GM21526 (cell line): ENCODE results near the gene SURF2.
"Not testable (repeated sequence)": the region's sequence is repeated elsewhere in the genome, so short reads cannot be mapped to it uniquely, and the experiment has no call there.

ENCODE experiments used
- ATAC-seq: cut with Tn5 transposase; IDR thresholded peaks from one replicate; pipeline ENCODE4 v1.9.1; 2021; ENCODE audit warnings: moderate library complexity; ENCODE audit not compliant: unreplicated experiment, low FRiP score

SURF2 gene

DNA sequence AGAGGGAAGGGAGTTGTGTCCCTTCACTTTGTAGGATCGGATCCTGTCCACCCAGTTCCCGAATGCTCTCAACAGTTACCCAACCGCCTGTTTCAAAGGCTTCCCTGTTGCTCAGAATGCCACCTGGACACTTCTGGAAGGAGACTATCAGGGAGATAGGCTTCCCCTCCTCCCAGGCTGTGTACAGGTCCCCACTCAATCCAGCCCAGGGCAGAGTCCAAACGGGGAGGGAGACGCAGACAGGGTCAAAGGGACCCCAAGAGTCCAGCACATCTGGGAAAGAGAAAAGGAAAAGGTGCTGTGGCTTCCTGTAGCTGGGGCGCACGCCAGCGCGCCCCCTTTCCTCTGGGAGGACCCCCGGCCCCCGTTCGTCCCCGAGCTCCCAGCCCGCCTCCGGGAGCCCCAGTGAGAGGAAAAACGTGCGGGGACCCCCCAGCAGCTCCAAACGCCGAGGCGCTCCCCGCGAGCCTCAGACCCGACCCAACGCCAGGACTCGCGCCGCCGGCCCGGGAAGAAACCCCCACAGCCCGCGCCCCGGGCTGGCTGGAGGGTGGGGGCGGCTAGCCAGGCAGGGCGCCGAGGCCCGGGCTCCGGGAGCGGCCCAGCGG lies 18.9 kb downstream of the SURF2 start:
- ATAC-seq: peak; percentile 10

DNA sequence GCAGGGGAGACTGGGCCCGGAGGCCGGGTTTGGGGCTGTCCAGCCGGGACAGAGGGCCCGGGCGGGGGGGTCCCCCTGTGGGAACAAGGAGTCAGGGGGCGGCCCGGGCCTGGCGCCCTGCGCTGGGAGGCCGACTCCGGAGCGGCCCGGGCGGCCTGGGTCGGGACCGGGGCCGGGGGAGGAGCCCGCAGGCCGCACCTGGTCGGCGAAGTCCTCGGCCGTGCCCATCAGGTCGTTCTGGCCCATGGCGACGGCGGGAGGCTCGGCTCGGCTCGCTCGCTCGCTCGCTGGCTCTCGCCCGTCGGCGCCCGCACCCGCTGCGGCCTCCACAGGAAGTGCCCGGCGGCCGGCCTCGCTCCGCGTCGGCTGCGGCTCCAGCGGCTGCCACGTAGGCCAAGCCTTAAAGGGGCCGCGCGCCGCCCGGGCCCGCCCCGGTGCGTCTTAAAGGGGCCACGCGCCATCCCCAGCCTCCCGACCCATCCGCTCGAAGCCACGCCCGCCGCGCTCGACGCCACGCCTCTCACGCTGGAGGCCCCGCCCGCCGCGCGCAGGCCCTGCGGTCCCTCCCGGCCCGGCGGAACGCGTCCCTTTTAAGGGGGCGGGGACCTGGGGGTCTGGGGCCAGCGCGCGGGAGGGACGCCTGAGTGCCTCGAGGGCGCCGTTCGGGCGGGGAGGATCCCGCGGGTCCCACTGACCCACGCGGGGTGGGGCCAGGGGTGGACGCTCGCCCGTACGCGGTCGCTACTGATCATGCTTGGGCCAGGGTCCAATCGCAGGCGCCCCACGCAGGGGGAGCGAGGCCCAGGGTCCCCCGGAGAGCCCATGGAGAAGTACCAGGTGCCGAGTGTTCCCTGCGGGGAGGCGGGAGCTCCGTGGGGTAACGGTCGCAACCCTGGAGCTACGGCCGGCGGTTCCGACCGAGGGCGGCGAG lies 19.6 kb downstream of the SURF2 start, which contains the start of the genes STKLD1 and SURF4:
STKLD1 (plus strand) TSS at position 643 of the 931 bp plus-strand sequence; CDS start at position 751, 108 bp downstream.
SURF4 (minus strand) TSS at position 337 of the 931 bp plus-strand sequence; CDS start at position 246, 91 bp downstream.
- ATAC-seq: peak; percentile 76

DNA sequence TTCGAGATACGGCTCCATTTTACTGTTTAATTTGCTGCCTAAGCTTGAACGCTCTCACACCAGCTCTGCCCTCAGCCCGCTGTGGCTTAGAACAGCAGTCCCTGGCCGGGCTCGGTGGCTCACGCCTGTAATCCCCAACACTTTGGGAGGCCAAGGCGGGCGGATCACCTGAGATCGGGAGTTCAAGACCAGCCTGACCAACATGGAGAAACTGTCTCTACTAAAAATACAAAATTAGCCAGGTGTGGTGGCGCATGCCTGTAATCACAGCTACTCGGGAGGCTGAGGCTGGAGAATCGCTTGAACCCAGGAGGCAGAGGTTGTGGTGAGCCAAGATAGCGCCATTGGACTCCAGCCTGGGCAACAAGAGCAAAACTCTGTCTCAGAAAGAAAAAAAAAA lies 20.9 kb downstream of the SURF2 start:
- ATAC-seq: not testable (repeated sequence)

DNA sequence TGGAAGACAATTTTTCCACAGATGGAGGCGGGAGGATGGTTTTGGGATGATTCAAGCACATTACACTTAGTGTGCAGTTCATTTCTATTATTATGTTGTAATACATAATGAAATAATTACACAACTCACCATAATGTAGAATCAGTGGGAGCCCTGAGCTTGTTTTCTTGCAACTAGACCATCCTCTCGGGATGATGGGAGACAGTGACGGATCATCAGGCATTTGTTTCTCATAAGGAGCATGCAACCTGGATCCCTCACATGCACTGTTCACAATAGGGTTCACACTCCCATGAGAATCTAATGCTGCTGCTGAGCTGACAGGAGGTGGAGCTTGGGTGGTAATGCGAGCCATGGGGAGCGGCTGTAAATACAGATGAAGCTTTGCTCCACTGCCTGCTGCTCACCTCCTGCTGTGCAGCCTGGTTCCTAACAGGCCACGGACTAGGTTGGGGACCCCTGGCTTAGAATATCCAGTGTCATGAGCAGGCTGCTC lies 21.4 kb downstream of the SURF2 start:
- ATAC-seq: no peak

DNA sequence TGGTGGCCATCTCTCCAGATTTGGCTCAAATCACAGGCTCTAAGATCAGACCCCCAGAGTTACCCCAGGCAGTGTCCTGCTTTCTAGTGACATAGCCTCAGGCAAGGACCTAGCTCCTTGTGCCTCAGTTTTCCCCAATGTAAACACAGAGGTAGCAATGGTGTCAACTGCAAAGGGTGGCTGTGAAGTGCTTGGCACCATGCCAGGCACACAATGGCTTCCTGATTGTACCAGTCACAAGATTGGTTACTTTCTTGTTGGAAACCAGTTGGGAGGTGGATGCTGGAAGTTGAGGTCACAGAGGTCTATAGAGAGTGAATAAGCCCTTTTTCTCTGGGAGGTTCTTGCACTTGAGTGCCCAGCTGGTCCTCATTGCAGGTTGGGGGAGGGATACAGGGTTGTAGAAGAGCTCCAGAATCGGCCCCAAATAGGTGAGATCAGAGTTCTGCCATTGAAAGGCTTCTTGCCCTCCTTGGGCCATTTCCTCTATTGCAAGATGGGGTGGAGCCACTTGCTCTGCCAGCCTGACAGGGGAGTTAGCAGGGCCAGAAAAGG lies 22.1 kb downstream of the SURF2 start:
- ATAC-seq: no peak

DNA sequence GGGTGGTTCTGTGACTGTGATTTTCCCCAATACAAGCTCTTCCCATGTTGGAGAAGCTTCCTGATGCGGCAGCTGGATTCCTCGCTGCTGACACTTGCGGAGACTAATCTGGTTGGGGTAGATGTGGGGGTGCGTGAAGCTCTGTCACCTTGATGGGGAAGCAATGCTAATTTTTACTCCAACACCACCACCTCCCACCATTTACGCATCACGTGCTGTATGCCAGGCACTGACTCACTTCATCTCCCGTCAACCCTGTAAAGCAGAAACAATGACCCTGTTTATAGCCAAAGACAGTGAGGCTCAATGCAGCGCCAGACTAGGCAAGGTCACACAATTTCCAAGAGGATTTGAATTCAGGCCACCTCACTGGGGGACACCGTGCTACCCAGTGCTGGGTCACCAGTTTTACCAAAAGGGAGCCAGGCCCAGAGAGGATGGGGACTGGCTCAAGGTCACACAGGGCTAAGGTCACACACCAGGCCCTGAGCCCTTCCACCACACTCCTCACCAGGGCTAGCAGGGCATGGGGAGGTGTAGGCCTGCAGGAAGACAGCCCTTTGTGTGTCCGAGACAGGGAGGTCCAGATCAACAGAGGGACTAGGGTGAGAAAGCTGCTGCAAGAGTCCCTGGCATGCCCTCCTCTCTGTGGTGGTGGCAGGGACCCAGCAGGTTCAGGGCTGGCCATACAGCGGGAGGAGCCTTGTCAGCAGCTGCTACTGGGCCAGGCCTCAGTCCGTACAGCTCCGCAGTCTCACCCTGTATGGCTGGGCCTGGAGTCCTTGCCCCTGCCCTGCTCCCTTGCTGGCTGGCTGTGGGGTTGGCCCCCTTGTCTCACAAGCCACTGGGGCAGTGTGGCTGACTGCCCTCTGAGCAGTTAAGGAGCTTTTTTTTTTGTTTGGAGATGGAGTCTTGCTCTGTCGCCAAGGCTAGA lies 23.1 kb downstream of the SURF2 start:
- ATAC-seq: no peak

DNA sequence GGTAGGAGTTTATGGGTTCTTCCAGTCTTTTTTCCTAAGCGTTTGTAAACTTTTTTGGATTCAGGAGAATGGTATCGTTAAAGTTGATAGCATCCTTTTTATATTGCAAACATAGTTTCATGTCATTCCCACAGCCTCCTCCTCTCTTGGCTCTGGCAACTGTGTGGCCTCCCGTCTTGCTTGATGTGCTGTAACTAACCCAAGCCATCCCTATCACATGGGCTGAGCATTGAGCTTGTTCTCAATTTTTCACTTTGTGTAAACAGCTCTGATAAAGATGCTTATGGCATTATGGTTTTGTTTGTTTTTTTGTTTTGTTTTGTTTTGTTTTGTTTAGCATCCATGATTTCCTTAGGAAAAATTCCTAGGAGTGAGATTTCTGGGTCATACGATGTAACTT lies 24.4 kb downstream of the SURF2 start:
- no peak for ATAC-seq

DNA sequence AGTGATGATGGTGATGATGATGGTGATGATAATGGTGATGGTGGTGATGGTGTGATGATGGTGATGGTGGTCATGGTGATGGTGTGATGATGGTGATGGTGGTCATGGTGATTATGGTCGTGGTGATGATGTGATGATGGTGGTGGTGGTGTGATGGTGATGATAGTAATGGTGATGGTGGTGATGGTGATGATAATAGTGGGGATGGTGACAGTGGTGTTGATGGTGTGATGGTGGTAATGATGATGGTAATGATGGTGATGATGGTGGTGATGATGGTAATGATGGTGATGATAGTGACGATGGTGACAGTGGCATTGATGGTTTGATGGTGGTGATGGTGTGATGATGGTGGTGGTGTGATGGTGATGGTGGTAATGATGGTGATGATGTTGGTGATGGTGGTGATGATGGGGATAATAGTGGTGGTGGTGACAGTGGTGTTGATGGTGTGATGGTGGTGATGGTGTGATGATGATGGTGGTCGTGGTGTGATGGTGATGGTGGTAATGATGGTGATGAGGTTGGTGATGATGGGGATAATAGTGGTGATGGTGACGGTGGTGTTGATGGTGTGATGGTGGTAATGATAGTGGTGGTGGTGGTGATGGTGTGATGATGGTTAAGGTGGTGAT lies 26.3 kb downstream of the SURF2 start:
- ATAC-seq: no peak

DNA sequence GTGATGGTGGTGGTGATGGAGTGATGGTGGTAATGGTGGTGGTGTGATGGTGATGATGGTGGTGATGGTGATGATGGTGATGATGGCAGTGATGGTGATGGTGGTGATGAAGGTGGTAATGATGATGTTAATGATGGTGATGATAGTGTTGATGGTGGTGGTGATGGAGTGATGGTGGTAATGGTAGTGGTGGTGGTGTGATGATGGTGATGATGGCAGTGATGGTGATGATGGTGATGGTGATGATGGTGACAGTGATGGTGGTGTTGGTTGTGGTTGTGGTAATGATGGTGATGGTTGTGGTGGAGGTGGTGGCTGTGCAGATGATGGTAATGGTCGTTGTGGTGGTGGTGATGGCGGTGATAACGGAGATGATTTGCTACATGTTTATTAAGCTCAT lies 27.1 kb downstream of the SURF2 start:
- no peak for ATAC-seq

DNA sequence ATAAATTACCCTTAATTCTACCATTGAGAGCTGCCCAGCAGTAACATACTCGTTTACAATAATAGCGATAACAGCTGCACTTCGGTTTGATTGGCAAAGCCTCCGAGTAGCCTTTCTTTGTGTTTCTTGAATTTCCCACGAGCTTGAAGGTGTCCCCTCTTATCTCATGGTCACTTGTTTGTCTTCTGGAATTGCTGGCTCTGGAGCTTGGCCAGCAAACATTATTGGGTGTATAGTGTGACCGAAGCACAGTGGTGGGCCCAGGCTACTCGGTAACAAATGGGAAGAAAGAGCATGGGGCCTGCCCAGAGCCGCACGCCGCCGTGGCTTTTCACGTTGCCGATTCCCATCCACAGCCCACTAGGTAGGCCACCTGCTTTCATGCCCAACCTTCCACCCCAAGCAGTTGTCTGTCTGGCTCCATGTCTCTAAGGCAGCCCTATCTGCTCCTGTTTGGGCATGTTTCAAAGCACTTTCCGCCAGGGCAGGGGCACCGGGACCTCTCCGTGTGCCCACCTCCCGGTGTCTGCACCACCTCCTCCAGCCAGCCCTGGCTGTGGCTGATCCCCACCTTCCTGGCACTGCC lies 28.5 kb downstream of the SURF2 start:
- ATAC-seq: no peak

DNA sequence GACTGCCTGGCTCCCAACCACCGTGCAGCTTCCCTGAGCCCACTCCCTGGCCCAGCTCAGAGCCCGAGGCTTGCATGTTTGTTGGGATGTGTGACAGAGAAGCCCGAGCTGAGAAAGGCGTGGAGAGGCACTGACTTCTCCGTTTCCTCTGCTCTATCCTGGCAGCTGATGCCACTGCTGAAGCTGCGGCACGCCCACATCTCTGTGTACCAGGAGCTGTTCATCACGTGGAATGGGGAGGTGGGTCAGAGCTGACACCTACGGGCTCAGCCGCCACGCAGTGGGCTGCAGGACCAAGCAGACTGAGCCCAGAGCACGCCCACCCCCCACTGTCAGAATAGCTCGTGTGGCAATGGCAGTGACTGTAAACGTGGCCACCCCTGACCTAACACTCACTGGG lies 29.1 kb downstream of the SURF2 start:
- no peak for ATAC-seq

DNA sequence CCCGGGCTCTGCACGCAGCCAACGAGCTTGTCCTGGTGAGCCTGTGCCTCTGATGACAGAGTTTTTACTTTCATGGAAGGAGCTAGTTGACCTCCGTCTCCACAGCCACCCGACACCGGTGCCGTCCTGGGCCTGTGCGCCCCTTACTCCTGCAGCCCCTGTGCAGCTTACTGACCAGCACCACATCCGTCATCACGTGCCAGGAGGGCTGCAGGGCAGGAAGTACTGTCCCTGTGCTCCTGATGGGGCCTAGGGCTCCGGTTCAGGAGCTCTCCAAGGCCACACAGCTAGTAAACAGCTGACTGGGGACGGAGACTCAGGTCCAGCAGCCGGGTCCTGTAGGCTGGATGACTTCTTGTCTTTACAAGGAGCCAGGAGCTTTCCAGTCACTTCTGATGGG lies 30.0 kb downstream of the SURF2 start:
- ATAC-seq: no peak

DNA sequence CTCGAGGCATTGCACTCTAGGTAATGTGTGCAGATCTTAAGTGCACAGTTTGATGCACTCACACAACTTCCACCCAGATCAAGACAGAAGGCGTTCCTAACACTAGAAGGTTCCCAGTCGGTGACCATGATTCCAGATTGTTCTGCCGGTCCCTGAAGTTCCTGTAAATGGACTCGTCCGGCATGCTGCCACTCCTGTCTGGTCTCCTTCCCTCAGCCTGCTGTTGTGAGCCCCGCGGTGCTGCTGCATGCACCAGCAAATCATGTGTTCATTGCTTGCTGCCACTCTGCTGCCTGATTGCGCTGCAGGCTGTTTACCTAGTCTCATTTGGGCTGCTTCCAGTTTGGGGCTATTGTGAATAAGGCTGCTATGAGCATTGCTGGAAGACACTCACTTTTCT lies 31.3 kb downstream of the SURF2 start:
- ATAC-seq: no peak

DNA sequence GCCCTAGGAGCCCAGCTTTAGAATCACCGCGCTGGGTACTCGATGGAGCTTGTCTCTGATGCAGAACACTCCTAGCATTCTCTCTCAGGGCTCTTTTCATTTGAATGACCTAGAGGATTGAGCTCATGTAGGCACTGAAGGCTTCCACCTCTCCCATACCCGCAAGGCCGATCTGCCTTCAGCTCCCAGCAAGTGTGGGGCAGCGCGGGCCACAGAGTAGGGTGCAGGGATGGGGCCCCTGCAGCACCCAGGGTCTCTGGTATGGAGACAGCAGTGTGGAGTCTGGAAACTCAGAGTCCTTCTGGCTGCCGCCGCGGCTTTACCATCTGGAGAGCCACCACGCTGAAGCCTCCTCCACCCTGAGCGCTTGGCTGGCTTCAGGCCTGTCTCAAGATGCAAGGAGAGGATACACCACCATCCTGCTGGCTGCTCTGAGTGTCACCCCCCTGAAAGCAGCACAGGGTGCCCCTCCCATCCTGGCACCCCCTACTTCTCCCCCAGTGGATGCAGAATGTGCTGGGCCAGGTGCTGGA lies 32.7 kb downstream of the SURF2 start:
- no peak for ATAC-seq

DNA sequence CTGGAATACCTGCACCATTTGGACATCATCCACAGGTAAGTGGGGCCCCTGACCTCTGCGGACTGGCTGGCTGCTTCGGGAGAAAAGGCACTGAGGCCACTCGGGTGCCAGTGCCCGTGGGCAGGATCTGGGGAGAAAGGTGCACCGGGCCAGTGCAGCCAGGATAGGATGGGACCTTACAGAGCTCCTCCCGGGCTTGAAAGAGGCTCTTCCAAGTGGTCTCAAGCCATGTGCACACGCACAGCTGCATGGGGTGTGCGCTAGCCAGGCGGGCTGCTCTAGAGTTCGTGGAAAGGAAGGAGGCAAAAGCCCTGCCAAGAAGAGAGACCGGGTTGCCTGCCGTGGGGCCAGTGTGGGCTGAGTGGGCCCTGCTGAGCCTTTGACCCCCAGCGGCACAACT lies 33.2 kb downstream of the SURF2 start:
- no peak for ATAC-seq

DNA sequence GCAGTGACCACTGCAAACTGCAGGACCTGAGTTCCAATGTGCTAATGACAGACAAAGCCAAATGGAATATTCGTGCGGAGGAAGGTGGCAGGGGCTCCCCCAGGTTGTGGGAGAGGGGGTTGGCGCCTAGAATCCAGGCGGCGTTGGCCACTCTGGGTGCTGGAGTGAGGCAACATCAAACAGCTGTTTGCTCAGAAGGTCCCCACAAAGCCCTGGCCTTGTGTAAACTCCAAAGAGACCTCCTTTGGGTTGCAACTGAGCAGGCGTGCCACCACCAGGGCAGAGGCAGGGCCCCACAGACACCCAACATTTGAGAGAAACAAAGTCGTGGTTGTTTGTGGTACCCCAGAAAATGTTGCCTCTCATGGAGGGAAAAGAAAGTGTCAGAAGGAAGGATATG lies 34.4 kb downstream of the SURF2 start:
- no peak for ATAC-seq

DNA sequence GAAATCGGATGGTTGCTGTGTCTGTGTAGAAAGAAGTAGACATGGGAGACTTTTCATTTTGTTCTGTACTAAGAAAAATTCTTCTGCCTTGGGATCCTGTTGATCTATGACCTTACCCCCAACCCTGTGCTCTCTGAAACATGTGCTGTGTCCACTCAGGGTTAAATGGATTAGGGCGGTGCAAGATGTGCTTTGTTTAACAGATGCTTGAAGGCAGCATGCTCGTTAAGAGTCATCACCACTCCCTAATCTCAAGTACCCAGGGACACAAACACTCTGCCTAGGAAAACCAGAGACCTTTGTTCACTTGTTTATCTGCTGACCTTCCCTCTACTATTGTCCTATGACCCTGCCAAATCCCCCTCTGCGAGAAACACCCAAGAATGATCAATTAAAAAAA lies 35.1 kb downstream of the SURF2 start:
- ATAC-seq: not testable (repeated sequence)

DNA sequence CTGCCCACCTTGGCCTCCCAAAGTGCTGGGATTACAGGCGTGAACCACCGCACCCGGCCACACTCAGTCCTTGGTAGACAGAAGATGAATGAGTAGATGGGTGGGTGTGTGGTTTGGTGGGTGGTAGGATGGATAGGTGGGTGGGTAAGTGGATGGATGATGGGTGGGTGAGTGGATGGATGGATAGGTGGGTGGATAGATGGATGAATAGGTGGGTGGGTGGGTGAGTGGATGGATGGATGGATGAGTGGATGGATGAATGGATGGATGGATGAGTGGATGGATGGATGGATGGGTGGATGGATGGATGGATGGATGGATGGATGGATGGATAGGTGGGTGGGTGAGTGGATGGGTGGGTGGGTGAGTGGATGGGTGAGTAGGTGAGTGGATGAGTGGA lies 36.0 kb downstream of the SURF2 start:
- ATAC-seq: not testable (repeated sequence)

DNA sequence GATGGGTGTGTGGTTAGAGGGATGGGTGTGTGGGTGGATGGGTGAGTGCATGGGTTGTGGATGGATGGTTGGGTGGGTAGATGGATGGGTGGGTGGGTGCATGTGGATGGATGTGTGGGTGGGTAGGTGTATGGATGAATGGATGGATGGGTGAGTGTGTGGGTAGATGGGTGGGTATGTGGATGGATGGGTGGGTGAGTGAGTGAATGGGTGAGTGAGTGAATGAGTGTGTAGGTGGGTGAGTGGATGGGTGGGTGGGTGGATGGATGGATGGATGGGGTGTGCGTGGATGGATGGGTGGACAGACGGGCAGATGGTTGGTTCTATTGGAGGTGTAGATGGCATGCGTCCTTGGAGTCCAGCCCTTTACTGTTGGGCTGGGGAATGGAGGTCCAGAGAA lies 37.0 kb downstream of the SURF2 start:
- ATAC-seq: no peak
